ENCODE measurements around the gene GPI.
A peak's percentile ranks its signal among the peaks of the same experiment; 100 is the strongest.

The GPI gene

GRCh38 chr19:34411216-34411615 is 46.2 kb downstream of the GPI start:
- no peak for ATAC-seq (replicated peaks)

GRCh38 chr19:34416021-34416545 is 51.1 kb downstream of the GPI start:
- Mint-ChIP-seq H3K9me3 (no peaks in the 10 kb centered on the region), H3K27ac (no peak overlapping the region), H3K4me1 (peaks cover 5 to 6% of the 10 kb centered on the region in 2 donors), H3K27me3 (no peaks in the 10 kb centered on the region), H3K4me3 (no peak overlapping the region), H3K36me3 (peaks cover 23 to 28% of the 10 kb centered on the region in 2 donors)
- ATAC-seq (replicated peaks): no peak
- no peak for DNase-seq

More at GRCh38 chr19:34411216-34411615, 46.2 kb downstream of the GPI start:
- H3K27ac Mint-ChIP-seq: no peak overlapping the region
- no peak for DNase-seq
- H3K4me1 Mint-ChIP-seq: peaks cover 11 to 32% of the 10 kb centered on the region in 2 donors
- H3K27me3 Mint-ChIP-seq: no peaks in the 10 kb centered on the region
- no peak overlapping the region for H3K4me3 Mint-ChIP-seq
- peaks cover 27 to 30% of the 10 kb centered on the region in 2 donors for H3K36me3 Mint-ChIP-seq
- no peaks in the 10 kb centered on the region for H3K9me3 Mint-ChIP-seq

GRCh38 chr19:34418300-34418699 is 53.3 kb downstream of the GPI start:
- Mint-ChIP-seq H3K4me3 (no peak overlapping the region), H3K4me1 (peaks cover 5 to 6% of the 10 kb centered on the region in 2 donors), H3K36me3 (peaks cover 19 to 33% of the 10 kb centered on the region in 2 donors), H3K27me3 (no peaks in the 10 kb centered on the region), H3K27ac (peak overlapping the region; percentile 81), H3K9me3 (no peaks in the 10 kb centered on the region)
- ATAC-seq (replicated peaks): no peak
- no peak for DNase-seq

- no peaks in the 10 kb centered on the region for H3K9me3 Mint-ChIP-seq
- H3K36me3 Mint-ChIP-seq: peaks cover 17 to 38% of the 10 kb centered on the region in 2 donors
- H3K4me1 Mint-ChIP-seq: peaks cover 8 to 25% of the 10 kb centered on the region in 2 donors
- no peak overlapping the region for H3K27ac Mint-ChIP-seq
- H3K4me3 Mint-ChIP-seq: no peak overlapping the region
- ATAC-seq (replicated peaks) (no peak), DNase-seq (no peak)
- no peaks in the 10 kb centered on the region for H3K27me3 Mint-ChIP-seq
Observed at GRCh38 chr19:34426096-34426661, 61.2 kb downstream of the GPI start.

- no peaks in the 10 kb centered on the region for H3K9me3 Mint-ChIP-seq
- DNase-seq: no peak
- ATAC-seq (replicated peaks): peak; percentile 57 to 64
- peak overlapping the region; percentile 95 to 97 for H3K4me3 Mint-ChIP-seq
- H3K27ac Mint-ChIP-seq: peak overlapping the region; percentile 96
- H3K4me1 Mint-ChIP-seq: peaks cover 11 to 35% of the 10 kb centered on the region in 2 donors
- no peaks in the 10 kb centered on the region for H3K27me3 Mint-ChIP-seq
- peaks cover 21 to 40% of the 10 kb centered on the region in 2 donors for H3K36me3 Mint-ChIP-seq
Observed at GRCh38 chr19:34428549-34429285, 63.7 kb downstream of the GPI start.

- peaks cover 11 to 35% of the 10 kb centered on the region in 2 donors for H3K4me1 Mint-ChIP-seq
- DNase-seq (no peak), ATAC-seq (replicated peaks) (no peak)
- H3K9me3 Mint-ChIP-seq: no peaks in the 10 kb centered on the region
- peak overlapping the region; percentile 95 to 97 for H3K4me3 Mint-ChIP-seq
- H3K27ac Mint-ChIP-seq: peak overlapping the region; percentile 37
- peaks cover 13 to 36% of the 10 kb centered on the region in 2 donors for H3K36me3 Mint-ChIP-seq
- no peaks in the 10 kb centered on the region for H3K27me3 Mint-ChIP-seq
Observed at GRCh38 chr19:34429553-34429952, 64.6 kb downstream of the GPI start.

GRCh38 chr19:34430738-34431625 is 66.0 kb downstream of the GPI start:
- no peak overlapping the region for H3K27ac Mint-ChIP-seq
- DNase-seq (peak; percentile 15), ATAC-seq (replicated peaks) (peak; percentile 45 to 48)
- H3K36me3 Mint-ChIP-seq: peaks cover 8 to 29% of the 10 kb centered on the region in 2 donors
- H3K4me1 Mint-ChIP-seq: peaks cover 11 to 35% of the 10 kb centered on the region in 2 donors
- H3K4me3 Mint-ChIP-seq: peak overlapping the region; percentile 5 to 57
- no peaks in the 10 kb centered on the region for H3K9me3 Mint-ChIP-seq
- H3K27me3 Mint-ChIP-seq: no peaks in the 10 kb centered on the region

- ATAC-seq (replicated peaks) (no peak), DNase-seq (no peak)
- Mint-ChIP-seq H3K4me1 (peaks cover 11 to 35% of the 10 kb centered on the region in 2 donors), H3K27me3 (no peaks in the 10 kb centered on the region), H3K9me3 (no peaks in the 10 kb centered on the region), H3K36me3 (peaks cover 8 to 24% of the 10 kb centered on the region in 2 donors), H3K4me3 (no peak overlapping the region), H3K27ac (no peak overlapping the region)
Observed at GRCh38 chr19:34431681-34432402, 66.8 kb downstream of the GPI start.

- Mint-ChIP-seq H3K27ac (peak overlapping the region; percentile 10), H3K36me3 (peaks cover 7 to 24% of the 10 kb centered on the region in 2 donors), H3K9me3 (no peaks in the 10 kb centered on the region), H3K4me3 (no peak overlapping the region), H3K4me1 (peaks cover 11 to 33% of the 10 kb centered on the region in 2 donors), H3K27me3 (no peaks in the 10 kb centered on the region)
- ATAC-seq (replicated peaks): no peak
- DNase-seq: no peak
Observed at GRCh38 chr19:34432797-34433196, 67.8 kb downstream of the GPI start.

GRCh38 chr19:34436716-34437115 is 71.7 kb downstream of the GPI start:
- no peak overlapping the region for H3K27ac Mint-ChIP-seq
- peaks cover 21 to 26% of the 10 kb centered on the region in 2 donors for H3K36me3 Mint-ChIP-seq
- ATAC-seq (replicated peaks) (no peak), DNase-seq (no peak)
- H3K4me3 Mint-ChIP-seq: no peak overlapping the region
- no peaks in the 10 kb centered on the region for H3K9me3 Mint-ChIP-seq
- no peaks in the 10 kb centered on the region for H3K27me3 Mint-ChIP-seq
- H3K4me1 Mint-ChIP-seq: peaks cover 0 to 12% of the 10 kb centered on the region in 2 donors

GRCh38 chr19:34448191-34448590 is 83.2 kb downstream of the GPI start:
- Mint-ChIP-seq H3K27ac (no peak overlapping the region), H3K9me3 (no peaks in the 10 kb centered on the region), H3K27me3 (no peaks in the 10 kb centered on the region), H3K4me3 (no peak overlapping the region), H3K4me1 (peaks cover 0 to 5% of the 10 kb centered on the region in 2 donors), H3K36me3 (peaks cover 45 to 56% of the 10 kb centered on the region in 2 donors)
- ATAC-seq (replicated peaks): no peak
- DNase-seq: no peak

Measured in stimulated activated naive B cell treated with anti-CD40 and anti-IgM and Interleukin-4, amounts not matched to agents 10 μg/mL and 1 μg/mL and 100 μg/mL, for 72 hours (primary cell).